GM12891 (cell line): ENCODE results near the gene ERBB3.
"Not testable (repeated sequence)": the region's sequence is repeated elsewhere in the genome, so short reads cannot be mapped to it uniquely, and the experiment has no call there.

Experiments used
- DNase-seq: peaks from one replicate; pipeline ENCODE4 v3.0.0; 2011; ENCODE audit warnings: low spot score; ENCODE audit not compliant: insufficient read length
- FAIRE-seq: peaks from 2 replicates; lab custom pipeline; 2011; peaks lifted over from hg19 to GRCh38; lab: Jason Lieb, UNC
- PAX5 ChIP-seq: IDR thresholded peaks from 2 replicates; pipeline ENCODE4 v1.6.1; 2011; ENCODE audit warnings: low read length, moderate library complexity, mild to moderate bottlenecking; ENCODE audit not compliant: insufficient read depth, severe bottlenecking
- POLR2A ChIP-seq: IDR thresholded peaks from 2 replicates; pipeline ENCODE4 v1.6.1; 2011; ENCODE audit warnings: low read depth, low read length, control low read depth
- POLR2AphosphoS5 ChIP-seq: IDR thresholded peaks from 2 replicates; pipeline ENCODE4 v1.6.1; 2011; ENCODE audit warnings: low read depth, low read length, control low read depth
- POU2F2 ChIP-seq: IDR thresholded peaks from 2 replicates; pipeline ENCODE4 v1.6.1; 2011; ENCODE audit warnings: low read depth, mild to moderate bottlenecking, control low read depth, low read length, moderate library complexity
- SPI1 ChIP-seq: IDR thresholded peaks from 2 replicates; pipeline ENCODE4 v1.6.1; 2011; ENCODE audit warnings: low read depth, low read length, control low read depth
- TAF1 ChIP-seq: IDR thresholded peaks from 2 replicates; pipeline ENCODE4 v1.6.1; 2011; ENCODE audit warnings: low read depth, low read length, control low read depth

The ERBB3 gene

GRCh38 chr12:56042843-56043242 is 37.1 kb upstream of the ERBB3 start:
- no peak for TF ChIP-seq PAX5
- TF ChIP-seq TAF1 = no peak
- no peak for TF ChIP-seq POU2F2
- no peak for TF ChIP-seq POLR2A
- no peak for TF ChIP-seq SPI1
- TF ChIP-seq POLR2AphosphoS5 = no peak
- DNase-seq (no peak), FAIRE-seq (no peak)

GRCh38 chr12:56046027-56046780 is 33.8 kb upstream of the ERBB3 start:
- FAIRE-seq = no peak
- no peak for DNase-seq
- TF ChIP-seq POLR2A = peak; percentile 61; the same call in 1 of the 2 replicates
- TF ChIP-seq POLR2AphosphoS5 = peak; percentile 20; the same call in 1 of the 2 replicates
- TF ChIP-seq PAX5 = no peak

- TF ChIP-seq TAF1 (no peak), POU2F2 (no peak), POLR2A (no peak), SPI1 (no peak)
- FAIRE-seq (no peak), DNase-seq (no peak)
Measured at GRCh38 chr12:56053407-56053893, 26.5 kb upstream of the ERBB3 start.

GRCh38 chr12:56059964-56060363 is 20.0 kb upstream of the ERBB3 start:
- not testable (repeated sequence) for FAIRE-seq, DNase-seq

GRCh38 chr12:56061982-56062381 is 18.0 kb upstream of the ERBB3 start:
- TF ChIP-seq SPI1 = no peak
- no peak for TF ChIP-seq POU2F2
- TF ChIP-seq TAF1 = no peak
- no peak for TF ChIP-seq POLR2AphosphoS5
- TF ChIP-seq PAX5 = no peak
- TF ChIP-seq POLR2A = no peak
- no peak for DNase-seq
- no peak for FAIRE-seq

- no peak for DNase-seq
- TF ChIP-seq POLR2AphosphoS5 (no peak), TAF1 (no peak), POLR2A (no peak), PAX5 (no peak), SPI1 (no peak), POU2F2 (no peak)
- no peak for FAIRE-seq
Measured at GRCh38 chr12:56062996-56063395, 17.0 kb upstream of the ERBB3 start.

GRCh38 chr12:56071648-56072047 is 8.3 kb upstream of the ERBB3 start:
- DNase-seq (no peak), FAIRE-seq (no peak)

GRCh38 chr12:56074396-56074795 is 5.6 kb upstream of the ERBB3 start:
- no peak for FAIRE-seq
- DNase-seq = no peak
- TF ChIP-seq TAF1 (no peak), POU2F2 (no peak), POLR2AphosphoS5 (no peak), SPI1 (no peak), POLR2A (no peak), PAX5 (no peak)

More at GRCh38 chr12:56071648-56072047, 8.3 kb upstream of the ERBB3 start:
- TF ChIP-seq POLR2AphosphoS5 = no peak
- no peak for TF ChIP-seq POU2F2
- no peak for TF ChIP-seq POLR2A
- no peak for TF ChIP-seq PAX5
- no peak for TF ChIP-seq SPI1
- TF ChIP-seq TAF1 = no peak

GRCh38 chr12:56077966-56078365 is 2.0 kb upstream of the ERBB3 start:
- not testable (repeated sequence) for DNase-seq

GRCh38 chr12:56078427-56078826 is 1.5 kb upstream of the ERBB3 start:
- DNase-seq (no peak), FAIRE-seq (no peak)
- TF ChIP-seq POLR2AphosphoS5 = no peak
- no peak for TF ChIP-seq SPI1
- no peak for TF ChIP-seq TAF1
- no peak for TF ChIP-seq PAX5
- TF ChIP-seq POLR2A = no peak
- no peak for TF ChIP-seq POU2F2

More at GRCh38 chr12:56077966-56078365, 2.0 kb upstream of the ERBB3 start:
- not testable (repeated sequence) for FAIRE-seq
